K562 (cell line): ENCODE data around the gene OR10H5. TPM values are rescaled to one million over a fixed set of nuclear protein-coding genes. Genes with fewer than 3 reads are reported as not detected.

Source experiments
- CREBBP ChIP-seq: IDR thresholded peaks from one replicate; pipeline ENCODE4 v1.6.1; 2012; ENCODE audit warnings: low read depth, mild to moderate bottlenecking, control low read depth, inconsistent platforms, low read length
- CTBP1 ChIP-seq: fragments of 450-650 bp; IDR thresholded peaks from 2 replicates; pipeline ENCODE4 v1.6.1; 2016; ENCODE audit warnings: borderline replicate concordance
- E2F8 ChIP-seq: fragments of 450-650 bp; IDR thresholded peaks from 2 replicates; pipeline ENCODE4 v1.7.1; 2018; ENCODE audit warnings: mild to moderate bottlenecking, low read depth; ENCODE audit not compliant: partially characterized antibody
- ETS2 ChIP-seq: IDR thresholded peaks from 2 replicates; pipeline ENCODE4 v1.6.1; 2016; ENCODE audit warnings: borderline replicate concordance, missing genetic modification characterization, mild to moderate bottlenecking, moderate library complexity, missing compliant biosample characterization; ENCODE audit not compliant: poor library complexity, severe bottlenecking
- EZH2 ChIP-seq: IDR thresholded peaks from 2 replicates; pipeline ENCODE4 v1.6.1; 2012; ENCODE audit warnings: low read depth, mild to moderate bottlenecking, inconsistent platforms, low read length, borderline replicate concordance
- HDAC2 ChIP-seq: fragments of 450-650 bp; IDR thresholded peaks from 2 replicates; pipeline ENCODE4 v1.6.1; 2016; ENCODE audit warnings: mild to moderate bottlenecking
- HMG20B ChIP-seq: fragments of 250-450 bp; sonication (Bioruptor Pico); IDR thresholded peaks from 2 replicates; pipeline ENCODE4 v1.5.0; 2021; ENCODE audit warnings: mild to moderate bottlenecking
- HOXB6 ChIP-seq: fragments of 250-450 bp; sonication (Bioruptor Pico); IDR thresholded peaks from 2 replicates; pipeline ENCODE4 v1.5.1; 2022; ENCODE audit warnings: mild to moderate bottlenecking, borderline replicate concordance
- MECOM ChIP-seq: fragments of 250-450 bp; sonication (Bioruptor Pico); IDR thresholded peaks from 2 replicates; pipeline ENCODE4 v1.8.0; 2022; ENCODE audit warnings: inconsistent platforms
- MEF2A ChIP-seq: IDR thresholded peaks from 2 replicates; pipeline ENCODE4 v1.6.1; 2011; ENCODE audit warnings: low read depth, mild to moderate bottlenecking, low read length, moderate library complexity; ENCODE audit not compliant: control insufficient read depth
- PHB ChIP-seq: fragments of 250-450 bp; sonication (Bioruptor Pico); IDR thresholded peaks from 2 replicates; pipeline ENCODE4 v1.5.0; 2021
- PRMT5 ChIP-seq: sonication (generic); formaldehyde crosslinking; IDR thresholded peaks from 2 replicates; pipeline ENCODE4 v1.5.0; 2020; ENCODE audit warnings: missing genetic modification reagents
- SMARCA4 ChIP-seq: fragments of 450-650 bp; IDR thresholded peaks from 2 replicates; pipeline ENCODE4 v1.6.1; 2016
- SREBF2 ChIP-seq: sonication (generic); formaldehyde crosslinking; IDR thresholded peaks from 2 replicates; pipeline ENCODE4 v1.4.0; 2020; ENCODE audit warnings: mild to moderate bottlenecking, missing genetic modification reagents
- STAG1 ChIP-seq: sonication (generic); formaldehyde crosslinking; IDR thresholded peaks from 2 replicates; pipeline ENCODE4 v1.5.0; 2020; ENCODE audit warnings: missing genetic modification reagents, borderline replicate concordance
- TCF7L2 ChIP-seq: fragments of 150-350 bp; IDR thresholded peaks from 2 replicates; pipeline ENCODE4 v1.6.1; 2016; ENCODE audit warnings: low read depth, mild to moderate bottlenecking, low read length, moderate library complexity
- TCFL5 ChIP-seq: fragments of 250-450 bp; sonication (Bioruptor Pico); conservative IDR thresholded peaks from 2 replicates; pipeline ENCODE4 v1.6.1; 2021; ENCODE audit warnings: mild to moderate bottlenecking, moderate library complexity, matching md5 sums
- TFAP4 ChIP-seq: sonication (generic); formaldehyde crosslinking; IDR thresholded peaks from 2 replicates; pipeline ENCODE4 v1.8.0; 2022; ENCODE audit warnings: missing genetic modification reagents, mild to moderate bottlenecking, moderate library complexity, borderline replicate concordance
- ZNF311 ChIP-seq: fragments of 250-450 bp; sonication (Bioruptor Pico); IDR thresholded peaks from 2 replicates; pipeline ENCODE4 v1.4.0; 2020; ENCODE audit warnings: mild to moderate bottlenecking, moderate library complexity
- ZNF354B ChIP-seq: fragments of 250-450 bp; sonication (Bioruptor Pico); IDR thresholded peaks from 2 replicates; pipeline ENCODE4 v1.4.0; 2020
- ZNF589 ChIP-seq: fragments of 200-800 bp; sonication (Bioruptor generic); IDR thresholded peaks from 2 replicates; pipeline ENCODE4 v1.6.1; 2016; ENCODE audit warnings: low read depth, missing genetic modification characterization, missing compliant biosample characterization
- polyA plus RNA-seq, 8 experiments: library from polyadenylated mRNA; depleted of rRNA in 4 of 8; stranded (reverse) in 5 of 8; unstranded in 3 of 8; fragments of >200 nt; fragmentation: Nextera tagmentation in 2 of 8; fragmentation: Illumina TruSeq in 1 of 8; extraction: Ambion mirVana in 2 of 8; extraction: Trizol in 1 of 8; gene quantifications; 2 replicates each; pipeline versions ENCODE4 v1.2.1 to v1.2.3, GENCODE V29; 2011 to 2014; ENCODE audit warnings: inconsistent platforms in 1 of 8, missing spikeins in 1 of 8
- total RNA-seq, 7 experiments: library from RNA; depleted of rRNA in 6 of 7; stranded (reverse); fragments of >200 nt in 6 of 7; fragmentation: Illumina TruSeq in 2 of 7; extraction: Trizol in 2 of 7; gene quantifications; 2 replicates each; pipeline versions ENCODE4 v1.2.1 to v1.2.3, GENCODE V29; 2011 to 2021; ENCODE audit warnings: low replicate concordance in 1 of 7

OR10H5 gene
- total and polyA plus RNA-seq, 9 of the 15 experiments (the other 6 are each of a cell fraction or from before 2014, with no cell fraction given), result not detected

- no peak for TF ChIP-seq E2F8
- no peak for TF ChIP-seq HDAC2
- TF ChIP-seq SREBF2, result no peak
- peak; percentile 88 for TF ChIP-seq MECOM (CRISPR knock-in tag)
- TF ChIP-seq CTBP1, result no peak
- TF ChIP-seq CREBBP, result no peak
- TF ChIP-seq TCFL5 (CRISPR knock-in tag), result peak; percentile 76; the same call in 1 of the 2 replicates
- no peak for TF ChIP-seq TFAP4 (CRISPR knock-in tag)
- TF ChIP-seq EZH2, result no peak
- TF ChIP-seq SMARCA4, result no peak
- TF ChIP-seq MEF2A, result no peak
- no peak for TF ChIP-seq STAG1 (CRISPR knock-in tag)
- TF ChIP-seq TCF7L2, result no peak
- peak; percentile 95 for TF ChIP-seq ZNF311
- no peak for TF ChIP-seq PRMT5
- TF ChIP-seq ZNF354B, result peak; percentile 24; the same call in 1 of the 2 replicates
- TF ChIP-seq ZNF589 (CRISPR knock-in tag), result peak; percentile 52; the same call in 1 of the 2 replicates
- no peak for TF ChIP-seq HMG20B (CRISPR knock-in tag)
- no peak for TF ChIP-seq ETS2 (tag)
- TF ChIP-seq HOXB6 (CRISPR knock-in tag), result no peak
- TF ChIP-seq PHB, result no peak
Observed at GRCh38 chr19:15825753-15826152, 38.3 kb downstream of the OR10H5 start (continued).
